Measurements from ENCODE around the gene AKAP8L. TPM values are rescaled to one million over a fixed set of nuclear protein-coding genes. Genes with fewer than 3 reads are reported as not detected.
"Not testable (repeated sequence)": the region's sequence is repeated elsewhere in the genome, so short reads cannot be mapped to it uniquely, and the experiment has no call there.

The AKAP8L gene
- total RNA-seq, 1 experiment from 2014 or later, result 86.3 TPM

DNA sequence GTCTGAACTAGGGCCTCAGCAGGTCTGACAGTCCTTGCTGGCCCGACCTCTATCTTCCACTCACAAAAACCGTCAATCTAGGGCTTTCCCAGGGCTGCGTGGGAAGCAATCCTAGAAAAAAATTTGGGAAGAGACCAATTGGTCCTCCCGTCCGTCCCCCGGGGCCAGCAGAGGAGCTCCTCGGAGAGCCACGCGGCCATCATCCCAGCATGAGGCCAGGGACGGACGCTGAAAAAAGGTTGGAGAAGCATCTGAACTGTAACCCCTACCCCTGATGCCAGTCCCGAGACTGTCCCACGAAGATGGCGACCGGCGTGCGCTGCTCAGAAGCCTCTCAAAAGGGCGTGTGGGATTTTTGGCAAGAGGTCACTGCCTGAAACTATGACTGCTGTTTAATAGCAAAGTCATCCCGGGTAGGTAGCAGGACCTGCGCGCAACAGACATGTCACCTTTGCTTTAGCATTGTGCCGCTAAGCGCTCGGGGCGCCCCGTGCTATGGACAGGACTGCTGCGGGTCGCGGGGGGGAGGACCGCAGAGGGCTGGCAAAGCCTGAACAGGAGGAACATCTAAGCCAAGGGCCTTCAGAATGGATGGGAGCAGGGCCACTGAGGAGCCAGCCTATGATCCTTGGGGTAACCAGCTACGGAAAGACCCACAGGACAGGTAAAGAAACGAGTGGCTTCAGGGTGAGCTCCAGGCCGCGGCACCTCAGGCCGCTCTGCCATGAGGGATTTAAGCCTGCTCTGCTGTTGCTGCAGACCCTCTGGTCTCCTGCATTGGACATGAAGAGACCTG lies 49.8 kb downstream of the AKAP8L start:
- in situ Hi-C loops (cut with HindIII; ENCODE audit: low sequenced_read_pairs), result no loop called here
- DNase-seq (ENCODE audit: low spot score), result no peak

DNA sequence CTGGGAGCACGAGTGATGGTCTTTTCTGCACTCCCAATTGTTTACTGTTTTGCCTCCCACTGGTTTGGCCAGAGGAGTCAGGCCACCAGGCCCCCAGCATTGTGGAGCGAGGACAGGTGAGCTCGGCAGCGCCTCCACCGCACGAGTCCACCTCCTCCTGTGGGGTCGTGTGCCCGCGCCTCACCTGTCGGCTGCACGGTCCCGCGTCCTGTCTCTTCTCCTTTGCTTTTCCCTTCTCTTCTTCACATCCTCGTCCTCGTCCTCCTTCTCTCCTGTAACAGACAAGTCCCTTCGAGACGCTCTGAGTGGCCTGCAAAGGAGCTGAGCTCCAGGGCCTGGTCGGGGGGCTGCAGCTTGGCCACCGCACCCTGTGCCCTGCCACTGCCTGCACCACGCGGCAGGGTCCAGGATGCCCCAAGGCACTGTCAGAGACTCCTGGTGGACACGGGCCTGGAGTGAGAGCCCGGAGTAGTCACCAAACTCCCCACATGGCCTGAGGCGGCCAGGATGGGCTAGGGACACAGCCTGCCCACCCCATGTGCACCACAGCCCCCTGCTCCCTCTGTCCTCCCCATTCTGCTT lies 50.6 kb downstream of the AKAP8L start:
- no peak for DNase-seq (ENCODE audit: low spot score)
- in situ Hi-C loops (cut with HindIII; ENCODE audit: low sequenced_read_pairs), result no loop called here

DNA sequence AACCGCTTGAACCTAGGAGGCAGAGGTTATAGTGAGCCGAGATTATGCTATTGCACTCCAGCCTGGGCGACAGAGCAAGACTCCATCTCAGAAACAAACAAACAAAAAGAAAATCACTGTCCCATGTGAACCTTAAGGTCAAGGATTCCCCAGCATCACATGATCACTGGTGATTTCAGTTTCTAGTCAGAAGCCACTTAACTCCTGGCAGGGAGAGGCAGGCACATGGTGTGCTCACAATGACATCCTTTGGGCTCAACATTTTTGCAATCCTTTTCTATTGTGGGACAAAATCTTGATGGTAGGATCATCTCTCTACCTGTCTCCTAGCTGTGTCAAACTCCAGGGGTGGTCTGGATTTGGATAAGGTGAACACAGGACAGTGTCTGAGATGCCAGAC lies 51.3 kb downstream of the AKAP8L start:
- in situ Hi-C loops (cut with HindIII; ENCODE audit: low sequenced_read_pairs), result no loop called here

DNA sequence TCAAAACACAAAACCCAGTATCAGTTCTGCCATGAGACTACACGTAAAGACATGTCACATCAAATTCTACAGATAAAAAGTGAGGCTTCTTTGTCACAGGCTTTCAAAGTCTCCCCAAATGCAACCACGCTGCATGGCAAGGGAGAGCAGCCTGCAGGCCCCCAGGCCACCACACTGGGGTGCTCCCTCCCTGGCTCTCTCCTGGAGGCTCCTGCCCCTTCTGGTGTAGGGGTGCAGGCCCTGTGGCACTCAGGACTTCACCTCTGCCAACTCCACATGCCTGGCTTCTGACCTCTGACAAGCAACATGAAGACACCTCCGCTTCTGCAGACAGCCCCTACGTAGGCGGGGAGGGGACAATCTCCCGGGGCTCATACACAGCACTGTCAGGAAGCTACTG lies 53.5 kb downstream of the AKAP8L start:
- DNase-seq (ENCODE audit: low spot score), result no peak
- in situ Hi-C loops (cut with HindIII; ENCODE audit: low sequenced_read_pairs), result no loop called here

More for the DNA sequence above, 51.3 kb downstream of the AKAP8L start:
- no peak for DNase-seq (ENCODE audit: low spot score)

DNA sequence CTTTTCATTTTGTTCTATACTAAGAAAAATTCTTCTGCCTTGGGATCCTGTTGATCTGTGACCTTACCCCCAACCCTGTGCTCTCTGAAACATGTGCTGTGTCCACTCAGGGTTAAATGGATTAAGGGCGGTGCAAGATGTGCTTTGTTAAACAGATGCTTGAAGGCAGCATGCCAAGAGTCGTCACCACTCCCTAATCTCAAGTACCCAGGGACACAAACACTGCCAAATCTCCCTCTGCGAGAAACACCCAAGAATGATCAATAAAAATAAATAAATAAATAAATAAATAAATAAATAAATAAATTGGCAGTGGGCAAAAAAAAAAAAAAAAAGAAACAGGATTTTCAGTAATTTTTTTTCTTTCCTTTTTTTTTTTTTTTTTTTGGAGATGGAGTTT lies 55.0 kb downstream of the AKAP8L start:
- in situ Hi-C loops (cut with HindIII; ENCODE audit: low sequenced_read_pairs); DNase-seq (ENCODE audit: low spot score): not testable (repeated sequence)

DNA sequence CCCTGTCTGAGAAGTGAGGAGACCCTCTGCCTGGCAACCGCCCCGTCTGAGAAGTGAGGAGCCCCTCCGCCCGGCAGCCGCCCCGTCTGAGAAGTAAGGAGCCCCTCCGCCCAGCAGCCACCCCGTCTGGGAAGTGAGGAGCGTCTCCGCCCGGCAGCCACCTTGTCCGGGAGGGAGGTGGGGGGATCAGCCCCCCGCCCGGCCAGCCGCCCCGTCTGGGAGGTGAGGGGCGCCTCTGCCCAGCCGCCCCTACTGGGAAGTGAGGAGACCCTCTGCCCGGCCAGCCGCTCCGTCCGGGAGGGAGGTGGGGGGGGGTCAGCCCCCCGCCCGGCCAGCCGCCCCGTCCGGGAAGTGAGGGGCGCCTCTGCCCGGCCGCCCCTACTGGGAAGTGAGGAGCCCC lies 55.7 kb downstream of the AKAP8L start:
- DNase-seq (ENCODE audit: low spot score); in situ Hi-C loops (cut with HindIII; ENCODE audit: low sequenced_read_pairs): not testable (repeated sequence)

DNA sequence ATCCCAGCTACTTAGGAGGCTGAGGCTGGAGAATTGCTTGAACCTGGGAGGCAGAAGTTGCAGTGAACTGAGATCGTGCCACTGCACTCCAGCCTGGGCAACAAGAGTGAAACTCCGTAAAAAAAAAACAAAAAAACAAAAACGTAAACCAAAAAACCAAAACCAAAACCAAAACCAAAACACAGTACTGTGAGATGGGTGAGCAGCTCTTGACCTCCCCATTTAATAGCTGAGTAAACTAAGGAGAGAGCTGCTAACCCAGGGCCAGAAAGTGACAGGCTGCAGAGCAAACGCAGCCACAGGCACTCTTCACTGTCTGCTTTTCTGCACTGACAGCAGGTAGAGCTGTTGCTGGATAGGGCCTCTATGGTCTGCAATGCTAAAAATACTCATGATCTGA lies 58.8 kb downstream of the AKAP8L start:
- not testable (repeated sequence) for DNase-seq (ENCODE audit: low spot score)

DNA sequence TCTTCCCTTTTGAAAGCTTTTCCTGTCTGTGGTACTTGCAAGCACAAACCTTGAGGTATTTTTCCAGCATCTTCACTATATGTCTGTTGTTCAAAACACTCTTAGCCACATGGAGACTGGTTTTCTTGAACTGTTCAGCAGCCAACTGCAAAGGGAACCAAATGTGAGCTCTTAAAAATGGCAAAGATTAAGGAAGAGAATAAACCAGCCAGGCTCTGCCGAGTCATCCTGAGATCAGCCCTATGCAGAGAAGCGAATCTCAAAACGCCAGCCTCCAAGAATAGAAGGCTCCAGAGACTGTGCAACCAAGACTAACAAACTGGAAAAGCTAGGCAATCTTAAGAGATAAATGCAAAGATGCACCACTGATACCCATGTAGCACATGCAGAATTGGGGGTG lies 59.9 kb downstream of the AKAP8L start:
- in situ Hi-C loops (cut with HindIII; ENCODE audit: low sequenced_read_pairs), result no loop called here
- no peak for DNase-seq (ENCODE audit: low spot score)

More for the DNA sequence above, 58.8 kb downstream of the AKAP8L start:
- in situ Hi-C loops (cut with HindIII; ENCODE audit: low sequenced_read_pairs), result not testable (repeated sequence)

DNA sequence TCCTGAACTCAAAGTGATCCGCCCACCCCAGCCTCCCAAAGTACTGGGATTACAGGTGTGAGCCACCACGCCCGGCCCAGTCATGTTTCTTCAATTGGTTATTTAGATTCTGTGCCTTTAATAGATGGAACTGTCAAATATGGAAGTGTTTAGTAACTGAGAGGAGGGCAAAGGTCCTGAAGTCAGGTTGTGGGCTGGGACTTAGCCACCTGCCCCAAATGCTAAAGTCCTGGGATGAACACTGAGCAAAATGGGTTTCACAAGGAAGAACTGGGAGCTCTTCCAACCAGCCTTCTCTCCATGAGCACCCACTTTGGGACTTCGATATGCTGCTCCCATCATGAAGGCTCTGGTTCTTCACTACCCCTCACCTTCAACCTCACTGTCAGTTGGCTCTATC lies 60.9 kb downstream of the AKAP8L start:
- in situ Hi-C loops (cut with HindIII; ENCODE audit: low sequenced_read_pairs), result no loop called here

DNA sequence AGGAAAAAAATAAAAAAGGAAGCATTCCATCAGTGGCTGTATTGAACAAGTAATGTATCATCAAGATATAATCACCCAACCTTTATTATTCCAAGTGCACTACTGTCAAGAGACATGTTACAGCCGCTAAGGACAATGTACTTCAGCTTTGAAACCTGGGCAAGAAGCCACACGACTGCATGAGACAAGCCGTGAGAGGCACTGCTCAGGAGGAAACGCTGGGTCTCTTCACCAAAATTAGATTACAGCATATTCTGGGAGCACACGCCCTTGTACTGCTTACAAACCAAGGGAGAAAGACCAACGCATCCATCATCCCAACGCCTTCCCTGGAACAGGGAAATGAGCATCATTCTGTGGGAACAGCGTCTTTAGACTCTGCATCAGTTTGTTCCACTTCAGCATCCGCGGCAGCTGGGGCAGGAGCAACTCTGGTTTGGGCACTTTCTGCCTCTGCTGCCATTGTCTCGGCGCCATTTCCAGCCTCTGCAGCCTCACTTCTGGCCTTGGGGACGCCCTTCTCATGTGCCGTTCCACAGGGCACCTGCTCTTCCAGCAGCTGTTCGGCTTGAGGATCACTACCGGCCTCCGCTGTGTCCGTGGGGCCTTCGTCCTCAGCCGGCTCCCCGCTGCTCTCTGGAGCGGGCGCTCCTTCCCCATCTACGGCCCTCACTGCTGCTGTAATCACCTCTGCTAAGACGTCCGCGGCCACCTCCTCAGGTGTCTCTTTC lies 64.1 kb downstream of the AKAP8L start:
- in situ Hi-C loops (cut with HindIII; ENCODE audit: low sequenced_read_pairs), result no loop called here
- DNase-seq (ENCODE audit: low spot score), result no peak

More for the DNA sequence above, 60.9 kb downstream of the AKAP8L start:
- DNase-seq (ENCODE audit: low spot score), result no peak

DNA sequence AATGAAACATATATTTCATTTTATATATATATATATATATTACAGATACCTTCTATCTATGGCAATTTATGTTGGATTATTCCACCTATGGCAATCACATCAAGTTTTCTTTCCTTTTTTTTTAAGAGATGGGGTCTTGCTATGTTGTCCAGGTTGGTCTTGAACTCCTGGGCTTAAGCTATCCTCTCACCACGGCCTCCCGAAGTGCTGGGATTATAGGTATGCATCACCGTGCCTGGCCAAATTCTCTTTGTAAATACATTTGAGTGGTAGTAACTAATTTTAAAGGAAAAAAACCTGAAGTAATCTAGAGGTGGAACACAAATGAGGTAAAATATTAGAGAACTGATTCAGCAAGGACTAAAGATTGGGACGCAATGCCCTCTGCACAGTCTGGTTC lies 64.9 kb downstream of the AKAP8L start:
- DNase-seq (ENCODE audit: low spot score), result no peak
- in situ Hi-C loops (cut with HindIII; ENCODE audit: low sequenced_read_pairs), result no loop called here

DNA sequence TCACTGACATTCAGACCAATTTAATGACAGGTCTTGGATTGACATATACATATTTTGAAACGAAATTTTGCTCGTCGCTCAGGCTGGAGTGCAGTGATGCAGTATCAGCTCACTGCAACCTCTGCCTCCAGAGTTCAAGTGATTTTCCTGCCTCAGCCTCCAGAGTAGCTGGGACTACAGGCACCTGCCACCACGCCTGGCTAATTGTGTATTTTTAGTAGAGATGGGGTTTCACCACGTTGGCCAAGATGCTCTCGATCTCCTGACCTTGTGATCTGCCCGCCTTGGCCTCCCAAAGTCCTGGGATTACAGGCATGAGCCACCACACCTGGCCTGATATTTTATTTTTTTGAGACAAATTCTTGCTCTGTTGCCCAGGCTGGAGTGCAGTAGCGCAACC lies 66.3 kb downstream of the AKAP8L start:
- in situ Hi-C loops (cut with HindIII; ENCODE audit: low sequenced_read_pairs); DNase-seq (ENCODE audit: low spot score): not testable (repeated sequence)

DNA sequence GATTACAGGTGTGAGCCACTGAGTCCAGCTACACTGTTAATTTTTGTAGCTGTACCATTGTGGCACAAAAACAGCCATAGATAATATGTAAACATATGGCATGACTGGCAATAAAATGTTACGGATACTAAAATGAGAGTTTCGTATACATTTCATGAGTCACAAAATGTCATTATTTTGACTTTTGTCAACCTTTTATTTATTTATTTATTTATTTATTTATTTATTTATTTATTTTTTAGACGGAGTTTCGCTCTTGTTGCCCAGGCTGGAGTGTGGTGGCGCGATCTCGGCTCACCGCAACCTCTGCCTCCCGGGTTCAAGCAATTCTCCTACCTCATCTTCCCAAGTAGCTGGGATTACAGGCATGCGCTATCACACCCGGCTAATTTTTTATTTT lies 77.5 kb downstream of the AKAP8L start:
- in situ Hi-C loops (cut with HindIII; ENCODE audit: low sequenced_read_pairs); DNase-seq (ENCODE audit: low spot score): not testable (repeated sequence)

DNA sequence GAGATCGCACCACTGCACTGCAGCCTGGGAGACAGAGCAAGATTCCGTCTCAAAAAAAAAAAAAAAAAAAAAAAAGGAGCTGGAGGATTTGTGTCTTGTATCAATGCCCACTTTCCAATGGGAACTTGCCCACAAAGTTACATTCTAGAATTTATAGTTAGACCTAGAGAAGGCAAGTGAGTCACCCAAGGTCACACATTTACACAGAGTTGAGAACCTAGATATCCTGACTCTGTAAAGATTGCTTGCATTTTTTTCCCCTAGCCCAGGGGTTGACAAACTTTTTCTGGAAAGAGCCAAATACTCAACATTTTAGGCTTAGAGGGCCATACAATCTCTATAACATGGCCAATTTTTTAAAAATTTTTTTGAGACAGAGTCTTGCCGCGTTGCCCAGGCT lies 78.7 kb downstream of the AKAP8L start:
- in situ Hi-C loops (cut with HindIII; ENCODE audit: low sequenced_read_pairs), result no loop called here
- DNase-seq (ENCODE audit: low spot score), result no peak

DNA sequence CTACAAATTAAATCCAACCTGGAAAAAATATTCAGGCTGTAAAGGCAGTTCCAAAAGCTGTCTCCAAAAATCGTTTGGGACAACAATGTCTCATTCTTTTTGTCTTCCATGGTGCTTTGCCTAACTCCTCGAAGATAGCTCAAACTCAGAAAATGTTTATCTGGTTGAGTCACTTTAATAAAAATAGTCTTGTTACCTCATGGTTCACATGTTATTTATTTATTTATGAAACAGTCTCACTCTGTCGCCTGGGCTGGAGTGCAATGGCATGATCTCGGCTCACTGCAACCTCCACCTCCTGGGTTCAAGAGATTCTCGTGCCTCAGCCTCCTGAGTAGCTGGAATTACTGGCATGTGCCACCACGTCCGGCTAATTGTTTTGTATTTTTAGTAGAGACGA lies 81.6 kb downstream of the AKAP8L start:
- in situ Hi-C loops (cut with HindIII; ENCODE audit: low sequenced_read_pairs), result no loop called here
- no peak for DNase-seq (ENCODE audit: low spot score)

DNA sequence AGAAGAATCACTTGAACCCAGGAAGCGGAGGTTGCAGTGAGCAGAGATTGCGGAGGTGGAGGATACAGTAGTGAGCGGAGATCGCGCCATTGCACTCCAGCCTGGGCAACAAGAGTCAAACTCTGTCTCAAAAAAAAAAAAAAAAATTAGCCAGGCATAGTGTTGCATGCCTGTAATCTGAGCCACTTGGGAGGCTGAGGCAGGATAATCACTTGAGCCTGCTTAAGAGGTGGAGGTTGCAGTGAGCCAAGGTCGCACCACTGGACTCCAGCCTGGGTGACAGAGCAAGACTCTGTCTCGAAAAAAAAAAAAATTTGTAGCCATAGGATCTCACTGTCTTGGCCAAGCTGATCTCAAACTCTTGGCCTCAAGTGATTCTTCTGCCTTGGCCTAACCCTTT lies 82.8 kb downstream of the AKAP8L start:
- DNase-seq (ENCODE audit: low spot score); in situ Hi-C loops (cut with HindIII; ENCODE audit: low sequenced_read_pairs): not testable (repeated sequence)

DNA sequence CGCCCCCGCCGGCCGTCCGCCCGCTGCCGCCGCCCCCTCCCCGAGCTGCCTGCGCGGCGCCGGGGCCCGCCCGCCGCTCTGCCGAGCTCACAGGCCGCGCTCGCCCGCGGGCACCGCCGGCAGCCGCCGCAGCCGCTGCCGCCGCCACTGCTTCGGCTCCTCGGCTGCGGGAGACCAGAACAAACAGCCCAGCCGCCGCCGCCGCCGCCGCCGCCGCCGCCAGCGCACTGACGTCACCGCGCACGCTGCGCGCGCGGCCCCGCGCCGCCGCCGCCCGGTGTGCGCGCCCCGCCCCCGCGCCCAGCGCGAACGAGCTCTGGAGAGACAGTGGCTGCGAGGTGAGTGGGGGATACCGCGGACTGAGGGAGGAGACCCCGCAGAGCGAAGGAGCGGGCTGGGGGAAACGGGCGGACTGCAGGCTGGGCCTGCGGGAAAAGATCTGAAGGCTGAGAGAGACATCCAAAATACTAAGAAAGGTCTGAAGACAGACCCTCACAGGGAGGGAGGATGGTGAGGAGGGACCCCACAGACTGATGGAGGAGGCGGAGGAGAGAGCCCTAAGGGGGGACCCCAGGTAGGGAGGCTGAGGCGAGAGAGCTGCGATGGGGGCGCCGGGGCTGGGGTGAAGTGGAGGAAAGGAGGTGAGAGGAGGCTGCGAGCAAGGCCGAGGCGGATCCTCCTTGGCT lies 86.3 kb downstream of the AKAP8L start, which contains the start of gene BRD4:
TSS of gene BRD4 (minus strand) at position 229 of the 686 bp plus-strand sequence. CDS start 59,440 bp downstream, outside the sequence.
- in situ Hi-C loops (cut with HindIII; ENCODE audit: low sequenced_read_pairs), result no loop called here
- DNase-seq (ENCODE audit: low spot score), result peak; percentile 49

DNA sequence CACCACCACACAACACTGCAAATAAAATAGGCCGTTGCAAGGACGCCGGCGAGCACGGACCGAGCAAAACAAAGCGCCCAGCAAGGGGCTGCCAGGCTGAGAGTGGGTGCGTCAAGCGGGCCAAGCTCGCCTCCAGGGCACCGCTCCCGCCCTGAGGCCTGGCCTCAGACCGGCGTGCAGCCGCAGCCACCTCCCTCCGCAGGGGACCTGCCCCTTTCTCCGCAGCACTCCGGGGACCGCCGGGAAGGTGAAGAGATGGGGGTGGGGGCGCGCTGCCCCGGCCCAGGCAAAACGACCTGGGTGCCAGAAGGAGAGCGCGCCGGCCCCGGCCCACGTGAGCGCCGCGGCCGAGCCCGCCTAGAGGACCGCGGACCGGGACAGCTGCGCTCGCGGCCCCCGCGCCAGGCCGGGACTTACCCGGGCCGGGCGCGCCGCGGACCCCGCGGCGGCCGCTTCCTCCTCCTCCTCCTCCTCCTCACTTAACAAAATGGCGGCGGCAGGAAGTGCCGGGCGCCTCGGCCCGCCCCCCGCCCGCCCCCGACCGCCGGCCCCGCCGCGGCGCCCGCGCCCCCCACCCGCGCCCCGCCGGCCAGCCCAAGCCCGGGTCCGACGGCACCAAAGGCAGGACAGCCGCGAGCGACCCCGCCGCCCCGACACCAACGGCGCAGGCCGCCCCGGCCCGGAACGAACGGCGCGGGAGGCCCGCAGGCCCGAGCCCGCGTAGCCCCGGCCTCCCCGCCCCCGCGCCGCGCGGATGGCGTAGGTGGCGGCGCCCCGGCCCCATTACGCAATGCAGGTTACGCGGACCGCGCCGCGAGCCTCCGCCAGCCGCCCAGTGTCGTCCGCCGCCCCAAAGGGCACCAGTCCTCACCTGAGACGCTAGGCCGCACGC lies 87.1 kb downstream of the AKAP8L start:
- no peak for DNase-seq (ENCODE audit: low spot score)

More for the DNA sequence above, 87.1 kb downstream of the AKAP8L start:
- in situ Hi-C loops (cut with HindIII; ENCODE audit: low sequenced_read_pairs), result no loop called here
